Measurements from ENCODE around the gene PIGZ.
"Not testable (repeated sequence)": the region's sequence is repeated elsewhere in the genome, so short reads cannot be mapped to it uniquely, and the experiment has no call there.

PIGZ gene

DNA sequence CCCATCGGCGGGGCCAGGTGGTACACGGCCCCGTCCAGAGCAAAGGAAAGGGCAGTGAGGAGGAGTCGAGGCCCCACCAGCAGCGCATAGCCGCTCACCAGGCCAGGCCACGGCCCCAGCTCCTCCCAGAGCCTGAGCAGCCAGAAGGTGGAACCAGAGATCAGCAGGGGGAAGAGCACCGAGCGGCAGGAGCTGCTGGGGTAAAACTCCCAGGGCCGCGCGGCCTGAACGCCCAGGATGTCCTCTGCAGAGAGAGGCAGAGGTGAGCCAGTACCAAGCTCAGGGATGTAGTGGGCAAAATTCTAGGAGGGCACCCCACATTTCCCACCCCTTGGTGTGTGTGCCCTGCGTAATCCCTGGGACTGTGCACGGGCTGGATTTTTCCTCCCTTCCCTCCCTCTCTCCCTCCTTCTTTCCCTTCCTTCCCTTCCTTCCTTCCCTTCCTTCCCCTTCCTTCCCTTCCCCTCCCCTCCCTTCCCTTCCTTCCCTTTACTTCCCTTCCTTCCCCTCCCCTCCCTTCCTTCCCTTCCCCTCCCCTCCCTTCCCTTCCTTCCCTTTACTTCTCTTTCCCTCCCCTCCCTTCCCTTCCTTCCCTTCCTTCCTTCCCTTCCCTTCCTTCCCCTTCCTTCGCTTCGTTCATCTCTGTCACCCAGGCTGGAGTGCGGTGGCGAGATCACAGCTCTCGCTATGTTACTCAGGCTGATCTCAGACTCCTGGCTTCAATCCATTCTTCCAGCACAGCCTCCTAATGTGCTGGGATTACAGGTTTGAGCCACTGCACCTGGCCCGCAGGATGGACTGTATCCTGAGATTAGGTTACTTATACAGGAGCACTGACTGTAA is 20.0 kb downstream of the PIGZ start:
- no peak for DNase-seq (ENCODE audit: low spot score)

GRCh38 chr3:196947860-196948441 is 20.7 kb downstream of the PIGZ start:
- DNase-seq (ENCODE audit: low spot score): no peak

DNA sequence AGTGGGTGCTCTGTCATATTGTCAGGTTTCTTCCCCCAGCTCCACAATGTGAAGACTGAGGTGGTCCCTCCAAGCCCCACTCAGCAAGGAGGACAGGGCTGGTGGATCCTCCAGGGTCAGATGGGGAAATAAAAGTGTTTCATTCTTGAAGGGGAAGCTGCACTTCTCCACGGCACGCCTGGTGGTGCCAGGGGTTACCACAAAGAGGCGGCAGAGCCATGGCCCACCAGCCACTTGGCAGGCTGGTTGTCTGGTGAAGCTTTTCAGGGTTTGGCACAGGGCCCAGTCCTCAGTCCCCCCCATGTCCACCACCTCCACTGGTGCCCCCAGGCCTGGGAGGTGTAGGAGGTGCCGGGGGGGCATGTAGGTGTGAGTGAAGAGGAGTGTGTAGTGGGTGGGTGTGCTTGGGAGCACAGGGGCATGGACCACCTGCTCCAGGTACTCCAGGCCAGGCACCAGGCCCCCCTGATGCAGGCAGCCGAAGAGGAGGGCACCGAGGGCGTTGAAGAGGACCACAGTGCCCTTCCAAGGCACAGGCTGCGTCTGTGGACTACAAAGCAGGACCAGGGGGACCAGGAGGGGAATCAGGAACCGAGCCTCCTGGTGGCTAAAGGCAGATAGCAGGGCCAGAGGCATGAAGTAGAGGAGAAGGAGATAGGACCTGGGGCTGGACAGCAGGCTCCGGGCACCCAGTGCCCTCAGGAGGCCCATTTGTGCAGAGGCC is 21.3 kb downstream of the PIGZ start:
- DNase-seq (ENCODE audit: low spot score): no peak

DNA sequence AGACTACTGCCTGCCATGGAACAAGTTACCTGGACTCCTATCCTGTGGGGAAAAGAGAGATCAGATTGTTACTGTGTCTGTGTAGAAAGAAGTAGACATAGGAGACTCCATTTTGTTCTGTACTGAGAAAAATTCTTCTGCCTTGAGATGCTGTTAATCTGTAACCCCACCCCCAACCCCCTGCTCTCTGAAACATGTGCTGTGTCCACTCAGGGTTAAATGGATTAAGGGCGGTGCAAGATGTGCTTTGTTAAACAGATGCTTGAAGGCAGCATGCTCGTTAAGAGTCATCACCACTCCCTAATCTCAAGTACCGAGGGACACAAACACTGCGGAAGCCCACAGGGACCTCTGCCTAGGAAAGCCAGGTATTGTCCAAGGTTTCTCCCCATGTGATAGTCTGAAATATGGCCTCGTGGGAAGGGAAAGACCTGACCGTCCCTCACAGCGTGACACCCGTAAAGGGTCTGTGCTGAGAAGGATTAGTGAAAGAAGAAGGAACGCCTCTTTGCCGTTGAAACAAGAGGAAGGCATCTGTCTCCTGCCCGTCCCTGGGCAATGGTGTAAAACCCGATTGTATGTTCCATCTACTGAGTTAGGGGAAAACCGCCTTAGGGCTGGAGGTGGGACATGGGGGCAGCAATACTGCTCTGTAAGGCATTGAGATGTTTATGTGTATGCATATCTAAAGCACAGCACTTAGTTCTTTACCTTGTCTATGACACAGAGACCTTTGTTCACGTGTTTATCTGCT is 24.4 kb downstream of the PIGZ start:
- DNase-seq (ENCODE audit: low spot score): not testable (repeated sequence)

DNA sequence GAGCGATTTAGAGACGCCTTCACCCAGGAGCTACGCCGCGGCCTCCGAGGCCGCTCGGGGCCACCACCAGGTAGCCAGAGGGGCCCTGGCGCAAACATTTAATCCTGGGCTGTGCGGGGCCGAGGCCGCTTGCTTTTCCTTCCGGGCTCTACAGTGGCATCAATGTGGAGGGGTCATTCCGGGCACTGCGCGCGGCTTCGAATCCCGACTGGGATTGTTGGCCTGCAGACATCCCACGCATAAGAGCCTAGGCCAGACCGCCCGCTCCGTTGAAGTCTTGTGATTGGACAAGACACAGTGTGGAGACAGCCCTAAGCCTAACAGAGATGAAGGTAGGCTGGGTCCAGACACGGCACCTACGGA is 25.7 kb downstream of the PIGZ start:
- DNase-seq (ENCODE audit: low spot score): peak; percentile 62

DNA sequence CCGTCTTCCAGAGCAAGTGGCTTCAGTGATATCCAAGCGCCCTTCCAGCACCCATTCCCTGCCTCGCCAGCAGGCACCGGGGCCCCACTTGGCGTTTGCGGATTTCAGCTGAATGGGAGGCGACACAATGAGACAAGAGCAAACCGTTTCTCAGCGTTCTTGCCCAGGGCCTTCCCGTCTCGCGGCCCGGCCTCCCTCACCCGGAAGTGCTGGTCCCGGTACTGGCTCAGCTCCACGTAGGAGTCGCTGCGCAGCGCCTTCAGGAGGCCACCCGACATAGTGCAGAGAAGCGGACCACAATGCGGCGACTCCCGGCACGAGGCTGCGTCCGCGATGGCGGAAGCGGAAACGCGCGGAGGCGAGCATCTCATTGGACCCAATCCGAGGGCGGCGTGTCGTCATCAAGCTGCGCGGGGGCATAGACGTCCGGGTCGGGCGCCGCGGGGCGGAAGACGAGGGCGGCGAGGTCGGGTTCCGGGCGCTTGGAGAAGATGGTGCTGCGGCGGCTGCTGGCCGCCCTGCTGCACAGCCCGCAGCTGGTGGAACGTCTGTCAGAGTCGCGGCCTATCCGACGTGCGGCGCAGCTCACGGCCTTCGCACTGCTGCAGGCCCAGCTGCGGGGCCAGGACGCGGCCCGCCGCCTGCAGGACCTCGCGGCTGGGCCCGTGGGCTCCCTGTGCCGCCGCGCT is 26.3 kb downstream of the PIGZ start, which contains the start of gene NCBP2:
NCBP2 (minus strand) TSS at position 303 of the 689 bp plus-strand sequence; CDS start at position 278, 25 bp downstream.
- peak; percentile 98 for DNase-seq (ENCODE audit: low spot score)

DNA sequence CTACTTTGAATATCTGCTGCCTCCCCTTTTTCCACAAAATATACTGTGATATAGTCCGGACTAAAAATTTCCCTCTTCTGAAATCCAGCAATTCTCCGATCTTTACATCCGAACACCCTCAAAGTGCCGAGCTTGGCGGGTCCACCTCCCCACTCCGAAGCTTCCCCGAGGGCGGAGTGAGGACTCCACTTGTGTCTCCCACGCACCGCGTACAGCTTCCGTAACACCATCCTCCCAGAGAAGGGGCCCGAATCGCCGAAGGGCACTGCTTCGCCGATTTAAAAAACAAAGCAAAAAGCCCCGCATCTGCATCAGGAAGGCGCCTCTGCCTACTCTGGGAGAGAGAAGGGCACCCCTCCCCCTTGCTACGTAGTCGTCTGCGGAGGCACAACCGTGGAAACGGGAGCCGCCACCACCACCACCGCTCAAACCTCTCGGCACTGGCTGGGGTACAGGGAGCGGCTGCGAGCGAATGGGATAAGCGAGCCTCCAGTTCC is 26.9 kb downstream of the PIGZ start:
- DNase-seq (ENCODE audit: low spot score): peak; percentile 65

DNA sequence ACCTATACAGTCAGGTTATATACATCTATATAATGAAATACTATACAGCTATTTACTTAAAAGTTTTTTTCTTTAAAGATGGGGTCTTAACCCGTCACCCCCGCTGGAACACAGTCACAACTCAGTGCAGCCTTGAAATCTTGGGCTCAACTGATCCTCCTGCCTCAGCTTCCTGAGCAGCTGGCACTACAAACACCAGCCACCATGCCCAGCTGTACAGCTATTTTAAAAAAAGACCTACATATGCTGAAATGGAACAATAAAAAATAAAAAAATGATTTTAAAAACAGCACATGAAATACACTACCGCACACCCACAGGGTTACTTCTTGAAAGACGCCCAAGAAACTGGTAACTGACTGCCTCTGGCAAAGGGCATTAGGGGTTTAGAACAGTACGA is 30.1 kb downstream of the PIGZ start:
- no peak for DNase-seq (ENCODE audit: low spot score)

DNA sequence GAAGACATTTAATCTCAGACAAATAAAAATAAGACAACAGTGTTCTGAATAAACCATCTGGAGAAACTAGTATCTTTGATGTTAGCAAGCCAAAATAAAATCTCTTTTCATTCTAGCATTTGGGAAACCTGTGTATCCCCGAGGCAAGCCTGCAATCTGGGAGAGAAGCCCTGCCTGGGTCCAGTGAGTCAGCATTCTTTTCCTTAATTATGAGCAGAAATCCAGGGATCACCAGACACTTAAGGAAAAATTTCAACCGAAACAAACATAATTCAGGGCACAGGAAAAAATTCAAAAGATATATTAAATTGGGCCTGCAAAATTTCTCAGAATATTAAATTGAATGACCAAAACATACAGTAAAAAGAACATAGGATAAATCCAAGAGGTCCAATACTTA is 30.5 kb downstream of the PIGZ start:
- no peak for DNase-seq (ENCODE audit: low spot score)

DNA sequence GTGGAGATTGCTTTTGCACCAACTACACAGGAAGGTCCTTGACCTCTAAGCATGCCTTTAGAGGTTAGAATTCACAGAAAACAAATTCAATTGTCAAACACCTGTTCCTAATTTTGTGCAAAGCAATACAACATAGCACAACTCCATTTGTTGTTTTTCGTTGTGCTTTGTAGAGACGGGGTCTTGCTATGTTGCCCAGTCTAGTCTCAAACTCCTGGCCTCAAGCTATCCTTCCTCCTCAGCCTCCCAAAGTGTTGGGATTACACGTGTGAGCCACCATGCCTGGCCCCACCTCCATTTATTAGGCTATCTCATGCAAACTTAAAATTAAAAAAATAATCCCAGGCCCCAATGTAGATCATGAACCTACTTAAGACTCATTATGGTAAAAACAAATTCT is 32.3 kb downstream of the PIGZ start:
- no peak for DNase-seq (ENCODE audit: low spot score)

DNA sequence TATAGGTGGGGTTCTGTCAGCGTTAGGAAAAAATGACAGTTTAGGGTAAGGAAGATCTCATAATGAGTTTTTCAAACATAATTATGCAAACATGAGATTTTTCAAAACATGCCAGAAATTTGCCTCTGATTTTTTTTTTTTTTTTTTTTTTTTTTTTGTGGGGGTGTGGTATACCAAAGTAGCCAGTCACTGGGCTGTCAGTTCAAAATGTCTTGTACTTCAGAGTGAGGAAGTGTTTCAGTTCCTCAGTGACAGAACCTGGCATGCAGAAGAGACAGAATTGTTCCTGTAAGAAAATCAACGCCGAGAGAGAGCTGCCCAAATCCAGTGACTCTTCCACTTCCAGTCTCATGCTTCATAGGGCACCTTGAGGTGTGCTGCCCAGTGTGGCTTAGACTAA is 36.0 kb downstream of the PIGZ start:
- no peak for DNase-seq (ENCODE audit: low spot score)

- DNase-seq (ENCODE audit: low spot score): no peak
These were observed 36.6 kb downstream of the PIGZ start for GRCh38 chr3:196931828-196932587.

GRCh38 chr3:196931157-196931556 is 37.5 kb downstream of the PIGZ start:
- DNase-seq (ENCODE audit: low spot score): no peak

- peak; percentile 34 for DNase-seq (ENCODE audit: low spot score)
These were observed 40.8 kb downstream of the PIGZ start for GRCh38 chr3:196927571-196928453.

DNA sequence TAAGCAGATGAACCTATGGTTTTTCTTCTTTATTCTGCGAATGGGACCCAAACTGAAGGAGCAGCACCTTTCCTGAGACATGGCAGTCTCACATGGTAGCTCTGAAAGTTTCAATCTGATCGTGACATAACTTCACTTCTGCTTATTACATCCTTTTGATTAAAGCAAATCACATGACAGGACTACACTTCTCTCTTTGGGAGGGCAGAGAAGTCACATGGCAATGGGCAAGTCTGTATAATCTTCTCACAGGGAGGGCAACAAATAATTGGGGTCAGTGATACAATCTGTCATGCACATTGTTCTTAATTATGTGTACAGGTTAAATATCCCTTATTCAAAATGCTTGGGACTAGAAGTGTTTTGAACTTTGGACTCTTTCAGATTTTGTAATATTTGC is 47.9 kb downstream of the PIGZ start:
- no peak for DNase-seq (ENCODE audit: low spot score)

DNA sequence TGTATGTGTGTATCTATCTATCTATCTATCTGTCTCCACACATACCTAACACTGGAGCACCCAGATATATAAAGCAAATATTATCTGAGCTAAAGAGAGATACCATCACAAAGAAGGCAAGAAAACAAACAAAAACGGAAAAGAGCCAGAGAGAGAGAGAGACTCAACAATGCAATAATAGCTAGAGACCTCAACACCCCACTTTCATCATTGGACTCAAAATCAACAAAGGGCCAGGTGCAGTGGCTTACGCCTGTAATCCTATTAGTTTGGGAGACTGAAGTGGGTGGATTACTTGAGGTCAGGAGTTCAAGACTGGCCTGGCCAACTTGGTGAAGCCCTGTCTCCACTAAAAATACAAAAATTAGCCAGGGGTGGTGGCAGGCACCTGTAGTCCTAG is 49.7 kb downstream of the PIGZ start:
- DNase-seq (ENCODE audit: low spot score): no peak

GRCh38 chr3:196916995-196917394 is 51.6 kb downstream of the PIGZ start:
- no peak for DNase-seq (ENCODE audit: low spot score)

DNA sequence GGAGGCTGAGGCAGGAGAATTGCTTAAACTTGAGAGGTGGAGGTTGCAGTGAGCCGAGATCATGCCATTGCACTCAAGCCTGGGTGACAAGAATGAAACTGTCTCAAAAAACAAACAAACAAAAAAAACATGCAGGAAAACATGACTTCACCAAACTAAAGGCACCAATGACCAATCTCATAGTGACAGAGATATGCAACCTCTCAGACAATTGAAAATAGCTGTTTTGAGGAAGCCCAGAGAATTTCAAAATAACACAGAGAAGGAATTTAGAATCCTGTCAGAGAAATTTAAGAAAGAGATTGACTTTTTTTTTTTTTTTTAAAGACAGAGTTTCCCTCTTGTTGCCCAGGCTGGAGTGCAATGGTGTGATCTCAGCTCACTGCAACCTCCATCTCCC is 52.4 kb downstream of the PIGZ start:
- DNase-seq (ENCODE audit: low spot score): no peak

DNA sequence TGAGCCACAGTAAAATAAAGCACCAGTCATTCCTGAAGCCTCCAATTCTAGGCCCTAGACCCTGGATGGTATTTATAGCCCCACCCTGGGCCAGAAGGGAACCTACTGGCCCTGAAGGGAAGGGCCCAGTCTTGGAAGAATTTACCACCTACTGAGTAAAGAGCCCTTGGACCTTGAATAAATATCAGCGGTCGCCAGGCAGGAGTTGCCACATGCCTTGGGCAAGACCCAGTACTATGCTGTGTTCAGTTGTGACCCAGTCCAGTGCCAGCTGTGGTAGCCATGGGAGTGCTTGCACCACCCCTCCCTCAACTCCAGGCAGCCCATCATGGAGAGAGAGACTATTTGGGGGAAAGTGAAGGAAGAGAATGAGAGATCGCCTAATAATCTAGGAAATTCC is 53.3 kb downstream of the PIGZ start:
- no peak for DNase-seq (ENCODE audit: low spot score)

GRCh38 chr3:196914866-196915265 is 53.8 kb downstream of the PIGZ start:
- DNase-seq (ENCODE audit: low spot score): no peak

All from RKO (cell line).